GM23338 (cell line): ENCODE measurements around the gene BTBD18. TPM values are rescaled to one million over a fixed set of nuclear protein-coding genes. Genes with fewer than 3 reads are reported as not detected.

Experiments used
- ATAC-seq: fragments of 200-7000 bp; cut with Tn5 transposase; 3 replicates; pipeline ENCODE4 v1.9.1; 2020
- DNase-seq: peaks from one replicate; pipeline ENCODE4 v3.0.0-alpha.2; 2015; ENCODE audit warnings: low spot score
- H2AFZ ChIP-seq: fragments of 200-600 bp; sonication (generic); 2 replicates; pipeline ENCODE4 v1.8.0; 2016; ENCODE audit warnings: antibody characterized with exemption, mild to moderate bottlenecking, moderate library complexity
- H3F3A ChIP-seq: fragments of 200-600 bp; sonication (generic); replicated peaks from 2 replicates; pipeline ENCODE4 v1.8.0; 2017; ENCODE audit warnings: antibody characterized with exemption, mixed run types, low read depth
- H3K27ac ChIP-seq: fragments of 200-600 bp; sonication (generic); 2 replicates; pipeline ENCODE4 v1.6.1; 2016; ENCODE audit warnings: low read depth
- H3K27me3 ChIP-seq: fragments of 200-600 bp; sonication (generic); 2 replicates; pipeline ENCODE4 v1.8.0; 2016; ENCODE audit warnings: mild to moderate bottlenecking, mixed run types, moderate library complexity; ENCODE audit not compliant: insufficient read depth
- H3K36me3 ChIP-seq: fragments of 200-600 bp; sonication (generic); 2 replicates; pipeline ENCODE4 v1.8.0; 2016; ENCODE audit warnings: mild to moderate bottlenecking; ENCODE audit not compliant: insufficient read depth
- H3K4me1 ChIP-seq: fragments of 200-600 bp; sonication (generic); 2 replicates; pipeline ENCODE4 v1.8.0; 2016; ENCODE audit warnings: mild to moderate bottlenecking, moderate library complexity; ENCODE audit not compliant: insufficient read depth
- H3K4me2 ChIP-seq: fragments of 200-600 bp; sonication (generic); 2 replicates; pipeline ENCODE4 v1.7.1; 2017; ENCODE audit warnings: mixed run types
- H3K4me3 ChIP-seq: fragments of 200-600 bp; sonication (generic); 2 replicates; pipeline ENCODE4 v1.6.1; 2016; ENCODE audit warnings: mixed run types
- H3K79me2 ChIP-seq: fragments of 200-600 bp; sonication (generic); replicated peaks from 2 replicates; pipeline ENCODE4 v1.8.0; 2017; ENCODE audit warnings: mild to moderate bottlenecking; ENCODE audit not compliant: insufficient read depth
- H3K9me2 ChIP-seq: fragments of 200-600 bp; sonication (generic); 2 replicates; pipeline ENCODE4 v1.8.0; 2017; ENCODE audit not compliant: insufficient read depth
- H4K20me1 ChIP-seq: fragments of 200-600 bp; sonication (generic); replicated peaks from 2 replicates; pipeline ENCODE4 v1.8.0; 2017; ENCODE audit warnings: mild to moderate bottlenecking; ENCODE audit not compliant: insufficient read depth
- H3K27ac Mint-ChIP-seq: 2 replicates; pipeline ENCODE4 v1.8.0; 2020; ENCODE audit warnings: inconsistent platforms, mild to moderate bottlenecking, moderate library complexity, mixed read lengths
- H3K27me3 Mint-ChIP-seq: 3 replicates; pipeline ENCODE4 v1.8.0; 2022; ENCODE audit warnings: low read depth, mild to moderate bottlenecking, moderate library complexity, mixed read lengths, inconsistent platforms; ENCODE audit not compliant: insufficient read depth, poor library complexity
- H3K36me3 Mint-ChIP-seq: 3 replicates; pipeline ENCODE4 v1.8.0; 2021; ENCODE audit warnings: low read depth, mild to moderate bottlenecking, inconsistent platforms, moderate library complexity, mixed read lengths
- H3K4me1 Mint-ChIP-seq: 3 replicates; pipeline ENCODE4 v1.8.0; 2020; ENCODE audit warnings: mild to moderate bottlenecking, inconsistent platforms, mixed read lengths
- H3K4me3 Mint-ChIP-seq: 3 replicates; pipeline ENCODE4 v1.8.0; 2021; ENCODE audit warnings: moderate library complexity, mild to moderate bottlenecking, inconsistent platforms, mixed read lengths
- H3K9me3 Mint-ChIP-seq: 3 replicates; pipeline ENCODE4 v1.8.0; 2020; ENCODE audit warnings: moderate library complexity, mild to moderate bottlenecking, inconsistent platforms, mixed read lengths
- CREB1 ChIP-seq: fragments of 250-450 bp; sonication (Bioruptor Pico); IDR thresholded peaks from 2 replicates; pipeline ENCODE4 v1.5.0; 2020; ENCODE audit warnings: low read depth, mild to moderate bottlenecking, moderate library complexity
- EZH2 ChIP-seq: fragments of 200-600 bp; sonication (generic); IDR thresholded peaks from one replicate; pipeline ENCODE4 v1.8.0; 2017; ENCODE audit warnings: antibody characterized with exemption, mild to moderate bottlenecking, low read depth; ENCODE audit not compliant: unreplicated experiment
- EZH2phosphoT487 ChIP-seq: fragments of 200-600 bp; sonication (generic); IDR thresholded peaks from one replicate; pipeline ENCODE4 v1.8.1; 2018; ENCODE audit warnings: antibody characterized with exemption; ENCODE audit not compliant: unreplicated experiment
- JUNB ChIP-seq: IDR thresholded peaks from one replicate; pipeline ENCODE4 v1.6.1; 2016; ENCODE audit warnings: antibody characterized with exemption; ENCODE audit not compliant: unreplicated experiment
- NANOG ChIP-seq: IDR thresholded peaks from 2 replicates; pipeline ENCODE4 v1.6.1; 2016; ENCODE audit warnings: antibody characterized with exemption, borderline replicate concordance
- POLR2AphosphoS5 ChIP-seq: IDR thresholded peaks from 2 replicates; pipeline ENCODE4 v1.6.1; 2016; ENCODE audit warnings: antibody characterized with exemption, low read depth
- STAT1 ChIP-seq: IDR thresholded peaks from one replicate; pipeline ENCODE4 v1.6.1; 2016; ENCODE audit warnings: antibody characterized with exemption; ENCODE audit not compliant: unreplicated experiment
- ZNF114 ChIP-seq: fragments of 250-450 bp; sonication (Bioruptor Pico); IDR thresholded peaks from 2 replicates; pipeline ENCODE4 v1.5.0; 2020; ENCODE audit warnings: mild to moderate bottlenecking, moderate library complexity
- ZNF331 ChIP-seq: fragments of 250-450 bp; sonication (Bioruptor Pico); IDR thresholded peaks from 2 replicates; pipeline ENCODE4 v1.5.0; 2020; ENCODE audit warnings: low read depth, mild to moderate bottlenecking, moderate library complexity
- polyA plus RNA-seq: library from polyadenylated mRNA; unstranded; fragments of >200 nt; fragmentation: Nextera tagmentation; extraction: Ambion mirVana; gene quantifications from 2 replicates; pipeline ENCODE4 v1.2.1, GENCODE V29; 2016
- total RNA-seq: library from RNA; depleted of rRNA; stranded (reverse); fragments of >200 nt; shearing (Covaris generic); gene quantifications from 2 replicates; pipeline ENCODE4 v1.2.3, GENCODE V29; 2014
- TF ChIP-seq, protein P1 (sequence below): IDR thresholded peaks from one replicate; pipeline ENCODE4 v1.6.1; 2018; ENCODE audit warnings: antibody characterized with exemption; ENCODE audit not compliant: unreplicated experiment
- TF ChIP-seq, protein P2 (sequence below), 2 experiments: fragments of 200-600 bp in 1 of 2; sonication (generic) in 1 of 2; conservative IDR thresholded peaks; 2 replicates each; pipeline versions ENCODE4 v1.5.1 to v1.6.1; 2016 to 2017; ENCODE audit warnings: antibody characterized with exemption in 2 of 2, low read depth in 2 of 2, mild to moderate bottlenecking in 2 of 2, moderate library complexity in 1 of 2
- TF ChIP-seq, protein P3 (sequence below): IDR thresholded peaks from 2 replicates; pipeline ENCODE4 v1.6.1; 2016; ENCODE audit warnings: antibody characterized with exemption
- TF ChIP-seq, protein P4 (sequence below): fragments of 250-450 bp; sonication (Bioruptor Pico); IDR thresholded peaks from 2 replicates; pipeline ENCODE4 v1.5.0; 2020; ENCODE audit warnings: mild to moderate bottlenecking, moderate library complexity

Gene BTBD18
- total and polyA plus RNA-seq, 2 experiments from 2014 or later = 0.29 TPM; not detected in 1

DNA sequence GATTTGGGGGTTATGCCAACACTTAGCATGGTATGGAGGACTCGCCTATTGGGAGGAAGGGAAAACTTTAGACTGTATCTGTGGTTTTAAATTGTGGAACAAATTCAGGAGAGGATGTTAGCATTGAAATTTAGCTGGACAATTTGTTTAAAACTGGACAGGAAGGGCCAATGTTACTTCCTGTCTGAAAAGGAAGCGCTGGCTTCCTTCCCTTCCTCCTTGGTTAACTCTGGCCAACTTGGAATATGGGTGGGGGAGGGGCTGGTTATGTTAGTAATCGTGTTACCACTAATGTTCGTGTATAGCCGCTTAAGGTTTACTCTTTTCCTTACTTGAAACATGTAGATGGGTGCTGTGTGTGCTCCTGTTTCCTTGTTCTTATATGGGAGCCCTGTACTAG is 23.9 kb upstream of the BTBD18 start:
- Histone ChIP-seq H3K36me3 (no peaks in the 10 kb centered on the region), H3K4me3 (peak overlapping the region; percentile 23; the same call in 1 of the 2 replicates)
- ATAC-seq = no peak

More for the DNA sequence above, 23.9 kb upstream of the BTBD18 start:
- Mint-ChIP-seq H3K9me3 (no peaks in the 10 kb centered on the region), H3K4me3 (peak overlapping the region; percentile 12; the same call in 2 of the 3 replicates), H3K4me1 (peaks cover 71% of the 10 kb centered on the region), H3K27me3 (peaks cover 8% of the 10 kb centered on the region), H3K36me3 (no peaks in the 10 kb centered on the region), H3K27ac (peak overlapping the region; percentile 99)
- TF ChIP-seq EZH2 (no peak), EZH2phosphoT487 (no peak), ZNF114 (no peak), STAT1 (no peak), NANOG (no peak), JUNB (no peak), ZNF331 (no peak), POLR2AphosphoS5 (no peak), CREB1 (no peak)
- TF ChIP-seq, protein P1, sequence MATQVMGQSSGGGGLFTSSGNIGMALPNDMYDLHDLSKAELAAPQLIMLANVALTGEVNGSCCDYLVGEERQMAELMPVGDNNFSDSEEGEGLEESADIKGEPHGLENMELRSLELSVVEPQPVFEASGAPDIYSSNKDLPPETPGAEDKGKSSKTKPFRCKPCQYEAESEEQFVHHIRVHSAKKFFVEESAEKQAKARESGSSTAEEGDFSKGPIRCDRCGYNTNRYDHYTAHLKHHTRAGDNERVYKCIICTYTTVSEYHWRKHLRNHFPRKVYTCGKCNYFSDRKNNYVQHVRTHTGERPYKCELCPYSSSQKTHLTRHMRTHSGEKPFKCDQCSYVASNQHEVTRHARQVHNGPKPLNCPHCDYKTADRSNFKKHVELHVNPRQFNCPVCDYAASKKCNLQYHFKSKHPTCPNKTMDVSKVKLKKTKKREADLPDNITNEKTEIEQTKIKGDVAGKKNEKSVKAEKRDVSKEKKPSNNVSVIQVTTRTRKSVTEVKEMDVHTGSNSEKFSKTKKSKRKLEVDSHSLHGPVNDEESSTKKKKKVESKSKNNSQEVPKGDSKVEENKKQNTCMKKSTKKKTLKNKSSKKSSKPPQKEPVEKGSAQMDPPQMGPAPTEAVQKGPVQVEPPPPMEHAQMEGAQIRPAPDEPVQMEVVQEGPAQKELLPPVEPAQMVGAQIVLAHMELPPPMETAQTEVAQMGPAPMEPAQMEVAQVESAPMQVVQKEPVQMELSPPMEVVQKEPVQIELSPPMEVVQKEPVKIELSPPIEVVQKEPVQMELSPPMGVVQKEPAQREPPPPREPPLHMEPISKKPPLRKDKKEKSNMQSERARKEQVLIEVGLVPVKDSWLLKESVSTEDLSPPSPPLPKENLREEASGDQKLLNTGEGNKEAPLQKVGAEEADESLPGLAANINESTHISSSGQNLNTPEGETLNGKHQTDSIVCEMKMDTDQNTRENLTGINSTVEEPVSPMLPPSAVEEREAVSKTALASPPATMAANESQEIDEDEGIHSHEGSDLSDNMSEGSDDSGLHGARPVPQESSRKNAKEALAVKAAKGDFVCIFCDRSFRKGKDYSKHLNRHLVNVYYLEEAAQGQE = no peak
- TF ChIP-seq, protein P2, sequence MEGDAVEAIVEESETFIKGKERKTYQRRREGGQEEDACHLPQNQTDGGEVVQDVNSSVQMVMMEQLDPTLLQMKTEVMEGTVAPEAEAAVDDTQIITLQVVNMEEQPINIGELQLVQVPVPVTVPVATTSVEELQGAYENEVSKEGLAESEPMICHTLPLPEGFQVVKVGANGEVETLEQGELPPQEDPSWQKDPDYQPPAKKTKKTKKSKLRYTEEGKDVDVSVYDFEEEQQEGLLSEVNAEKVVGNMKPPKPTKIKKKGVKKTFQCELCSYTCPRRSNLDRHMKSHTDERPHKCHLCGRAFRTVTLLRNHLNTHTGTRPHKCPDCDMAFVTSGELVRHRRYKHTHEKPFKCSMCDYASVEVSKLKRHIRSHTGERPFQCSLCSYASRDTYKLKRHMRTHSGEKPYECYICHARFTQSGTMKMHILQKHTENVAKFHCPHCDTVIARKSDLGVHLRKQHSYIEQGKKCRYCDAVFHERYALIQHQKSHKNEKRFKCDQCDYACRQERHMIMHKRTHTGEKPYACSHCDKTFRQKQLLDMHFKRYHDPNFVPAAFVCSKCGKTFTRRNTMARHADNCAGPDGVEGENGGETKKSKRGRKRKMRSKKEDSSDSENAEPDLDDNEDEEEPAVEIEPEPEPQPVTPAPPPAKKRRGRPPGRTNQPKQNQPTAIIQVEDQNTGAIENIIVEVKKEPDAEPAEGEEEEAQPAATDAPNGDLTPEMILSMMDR (conservative IDR thresholded peaks at IDR 0.05; ENCODE audit: low read depth in 2 of 2) = no peak
- TF ChIP-seq, protein P3, sequence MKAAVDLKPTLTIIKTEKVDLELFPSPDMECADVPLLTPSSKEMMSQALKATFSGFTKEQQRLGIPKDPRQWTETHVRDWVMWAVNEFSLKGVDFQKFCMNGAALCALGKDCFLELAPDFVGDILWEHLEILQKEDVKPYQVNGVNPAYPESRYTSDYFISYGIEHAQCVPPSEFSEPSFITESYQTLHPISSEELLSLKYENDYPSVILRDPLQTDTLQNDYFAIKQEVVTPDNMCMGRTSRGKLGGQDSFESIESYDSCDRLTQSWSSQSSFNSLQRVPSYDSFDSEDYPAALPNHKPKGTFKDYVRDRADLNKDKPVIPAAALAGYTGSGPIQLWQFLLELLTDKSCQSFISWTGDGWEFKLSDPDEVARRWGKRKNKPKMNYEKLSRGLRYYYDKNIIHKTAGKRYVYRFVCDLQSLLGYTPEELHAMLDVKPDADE = no peak
- TF ChIP-seq, protein P4, sequence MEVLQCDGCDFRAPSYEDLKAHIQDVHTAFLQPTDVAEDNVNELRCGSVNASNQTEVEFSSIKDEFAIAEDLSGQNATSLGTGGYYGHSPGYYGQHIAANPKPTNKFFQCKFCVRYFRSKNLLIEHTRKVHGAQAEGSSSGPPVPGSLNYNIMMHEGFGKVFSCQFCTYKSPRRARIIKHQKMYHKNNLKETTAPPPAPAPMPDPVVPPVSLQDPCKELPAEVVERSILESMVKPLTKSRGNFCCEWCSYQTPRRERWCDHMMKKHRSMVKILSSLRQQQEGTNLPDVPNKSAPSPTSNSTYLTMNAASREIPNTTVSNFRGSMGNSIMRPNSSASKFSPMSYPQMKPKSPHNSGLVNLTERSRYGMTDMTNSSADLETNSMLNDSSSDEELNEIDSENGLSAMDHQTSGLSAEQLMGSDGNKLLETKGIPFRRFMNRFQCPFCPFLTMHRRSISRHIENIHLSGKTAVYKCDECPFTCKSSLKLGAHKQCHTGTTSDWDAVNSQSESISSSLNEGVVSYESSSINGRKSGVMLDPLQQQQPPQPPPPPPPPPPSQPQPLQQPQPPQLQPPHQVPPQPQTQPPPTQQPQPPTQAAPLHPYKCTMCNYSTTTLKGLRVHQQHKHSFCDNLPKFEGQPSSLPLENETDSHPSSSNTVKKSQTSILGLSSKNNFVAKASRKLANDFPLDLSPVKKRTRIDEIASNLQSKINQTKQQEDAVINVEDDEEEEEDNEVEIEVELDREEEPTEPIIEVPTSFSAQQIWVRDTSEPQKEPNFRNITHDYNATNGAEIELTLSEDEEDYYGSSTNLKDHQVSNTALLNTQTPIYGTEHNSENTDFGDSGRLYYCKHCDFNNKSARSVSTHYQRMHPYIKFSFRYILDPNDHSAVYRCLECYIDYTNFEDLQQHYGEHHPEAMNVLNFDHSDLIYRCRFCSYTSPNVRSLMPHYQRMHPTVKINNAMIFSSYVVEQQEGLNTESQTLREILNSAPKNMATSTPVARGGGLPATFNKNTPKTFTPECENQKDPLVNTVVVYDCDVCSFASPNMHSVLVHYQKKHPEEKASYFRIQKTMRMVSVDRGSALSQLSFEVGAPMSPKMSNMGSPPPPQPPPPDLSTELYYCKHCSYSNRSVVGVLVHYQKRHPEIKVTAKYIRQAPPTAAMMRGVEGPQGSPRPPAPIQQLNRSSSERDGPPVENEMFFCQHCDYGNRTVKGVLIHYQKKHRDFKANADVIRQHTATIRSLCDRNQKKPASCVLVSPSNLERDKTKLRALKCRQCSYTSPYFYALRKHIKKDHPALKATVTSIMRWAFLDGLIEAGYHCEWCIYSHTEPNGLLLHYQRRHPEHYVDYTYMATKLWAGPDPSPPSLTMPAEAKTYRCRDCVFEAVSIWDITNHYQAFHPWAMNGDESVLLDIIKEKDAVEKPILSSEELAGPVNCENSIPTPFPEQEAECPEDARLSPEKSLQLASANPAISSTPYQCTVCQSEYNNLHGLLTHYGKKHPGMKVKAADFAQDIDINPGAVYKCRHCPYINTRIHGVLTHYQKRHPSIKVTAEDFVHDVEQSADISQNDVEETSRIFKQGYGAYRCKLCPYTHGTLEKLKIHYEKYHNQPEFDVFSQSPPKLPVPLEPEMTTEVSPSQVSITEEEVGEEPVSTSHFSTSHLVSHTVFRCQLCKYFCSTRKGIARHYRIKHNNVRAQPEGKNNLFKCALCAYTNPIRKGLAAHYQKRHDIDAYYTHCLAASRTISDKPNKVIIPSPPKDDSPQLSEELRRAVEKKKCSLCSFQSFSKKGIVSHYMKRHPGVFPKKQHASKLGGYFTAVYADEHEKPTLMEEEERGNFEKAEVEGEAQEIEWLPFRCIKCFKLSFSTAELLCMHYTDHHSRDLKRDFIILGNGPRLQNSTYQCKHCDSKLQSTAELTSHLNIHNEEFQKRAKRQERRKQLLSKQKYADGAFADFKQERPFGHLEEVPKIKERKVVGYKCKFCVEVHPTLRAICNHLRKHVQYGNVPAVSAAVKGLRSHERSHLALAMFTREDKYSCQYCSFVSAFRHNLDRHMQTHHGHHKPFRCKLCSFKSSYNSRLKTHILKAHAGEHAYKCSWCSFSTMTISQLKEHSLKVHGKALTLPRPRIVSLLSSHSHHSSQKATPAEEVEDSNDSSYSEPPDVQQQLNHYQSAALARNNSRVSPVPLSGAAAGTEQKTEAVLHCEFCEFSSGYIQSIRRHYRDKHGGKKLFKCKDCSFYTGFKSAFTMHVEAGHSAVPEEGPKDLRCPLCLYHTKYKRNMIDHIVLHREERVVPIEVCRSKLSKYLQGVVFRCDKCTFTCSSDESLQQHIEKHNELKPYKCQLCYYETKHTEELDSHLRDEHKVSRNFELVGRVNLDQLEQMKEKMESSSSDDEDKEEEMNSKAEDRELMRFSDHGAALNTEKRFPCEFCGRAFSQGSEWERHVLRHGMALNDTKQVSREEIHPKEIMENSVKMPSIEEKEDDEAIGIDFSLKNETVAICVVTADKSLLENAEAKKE (CRISPR knock-in tag) = no peak
- peaks cover 46% of the 10 kb centered on the region for H3K4me1 ChIP-seq
- peak overlapping the region; percentile 98 for H3K27ac ChIP-seq
- H4K20me1 ChIP-seq = peaks cover 19% of the 10 kb centered on the region
- no peaks in the 10 kb centered on the region for H3K9me2 ChIP-seq
- H2AFZ ChIP-seq = no peak overlapping the region
- H3K79me2 ChIP-seq = peaks cover 94% of the 10 kb centered on the region
- no peak for DNase-seq
- H3K4me2 ChIP-seq = peak overlapping the region; percentile 48
- no peaks in the 10 kb centered on the region; the same call in 1 of the 2 replicates for H3F3A ChIP-seq
- no peaks in the 10 kb centered on the region for H3K27me3 ChIP-seq
